Muscle of arm (tissue), 12 donors: ENCODE measurements around the gene TEX48. TPM values are rescaled to one million over a fixed set of nuclear protein-coding genes. Genes with fewer than 3 reads are reported as not detected.

Experiments
- DNase-seq: peaks from one replicate; pipeline ENCODE4 v3.0.0-alpha.2; 2013
- polyA plus RNA-seq, 12 donors: library from polyadenylated mRNA; unstranded; fragments of 120-200 nt; gene quantifications; one replicate each; pipeline ENCODE4 v1.2.1, GENCODE V29; 2013; ENCODE audit not compliant: insufficient read length in 12 of 12

The TEX48 gene
- polyA plus RNA-seq, 12 donors: not detected

GRCh38 chr9:114694146-114694545 lies 12.2 kb upstream of the TEX48 start:
- DNase-seq: no peak

- DNase-seq: no peak
These were observed 11.4 kb upstream of the TEX48 start for GRCh38 chr9:114693248-114693855.

GRCh38 chr9:114691956-114692295 lies 9.9 kb upstream of the TEX48 start:
- no peak for DNase-seq

DNA sequence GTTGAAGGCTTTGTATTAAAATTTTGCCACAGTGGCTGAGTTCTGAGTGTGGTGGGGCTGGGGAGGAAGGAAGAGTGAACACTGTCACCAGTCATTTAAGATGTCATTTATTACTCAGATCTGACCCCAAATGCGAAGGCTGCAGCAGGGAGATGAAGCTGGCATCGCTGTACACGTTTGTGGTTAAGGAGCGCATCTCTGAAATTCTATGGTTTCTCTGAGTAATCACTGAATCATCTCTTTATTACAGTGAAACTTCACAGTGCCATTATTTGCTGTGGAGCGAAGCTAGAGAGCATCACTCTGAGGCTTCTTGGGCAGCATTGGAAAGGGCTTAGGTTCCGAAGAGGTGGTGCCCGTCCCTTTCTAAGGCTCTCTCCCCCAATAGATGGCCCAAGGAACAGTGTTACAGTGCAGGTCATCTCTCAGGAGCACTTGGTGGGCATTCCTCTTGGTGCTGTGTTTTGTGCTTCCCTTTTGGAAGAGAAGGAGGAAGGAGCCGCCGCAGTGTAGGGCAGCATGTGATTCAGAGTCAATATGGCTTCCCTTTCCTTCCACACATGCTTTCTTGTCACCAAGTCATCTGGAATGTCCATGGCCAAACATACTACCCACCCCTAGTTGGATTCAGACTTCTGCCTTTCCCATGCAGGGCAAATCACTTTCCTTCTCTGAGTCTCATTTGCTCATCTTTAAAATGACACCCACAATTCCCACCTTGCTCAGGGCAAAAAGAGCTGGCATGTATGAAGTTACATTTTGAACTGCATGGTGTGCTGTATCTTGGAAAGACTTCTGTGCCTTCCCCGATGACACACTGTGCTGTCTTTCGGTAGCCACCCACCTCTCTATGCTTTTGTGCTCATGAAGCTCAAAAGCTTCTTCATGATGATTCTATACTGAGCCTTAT lies 9.3 kb upstream of the TEX48 start:
- DNase-seq: no peak

DNA sequence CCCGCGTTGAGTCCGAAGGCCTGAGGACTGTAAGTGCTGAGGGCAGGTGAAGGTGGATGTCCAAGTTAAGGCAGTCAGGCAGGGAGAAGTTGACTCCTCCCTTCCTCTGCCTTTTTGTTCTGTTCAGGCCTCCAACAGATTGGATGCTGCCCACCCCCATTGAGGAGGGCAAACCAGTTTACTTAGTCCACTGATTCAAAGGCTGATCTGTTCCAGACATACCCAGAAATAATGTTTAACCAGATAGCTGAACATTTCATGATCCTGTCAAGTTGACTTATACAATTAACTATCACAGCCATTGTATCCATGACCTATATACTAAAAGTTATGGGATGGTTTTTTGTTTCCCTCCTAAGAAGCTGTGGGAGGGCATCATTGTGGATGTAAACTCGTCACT lies 8.3 kb upstream of the TEX48 start:
- no peak for DNase-seq

GRCh38 chr9:114689813-114690212 lies 7.8 kb upstream of the TEX48 start:
- no peak for DNase-seq

DNA sequence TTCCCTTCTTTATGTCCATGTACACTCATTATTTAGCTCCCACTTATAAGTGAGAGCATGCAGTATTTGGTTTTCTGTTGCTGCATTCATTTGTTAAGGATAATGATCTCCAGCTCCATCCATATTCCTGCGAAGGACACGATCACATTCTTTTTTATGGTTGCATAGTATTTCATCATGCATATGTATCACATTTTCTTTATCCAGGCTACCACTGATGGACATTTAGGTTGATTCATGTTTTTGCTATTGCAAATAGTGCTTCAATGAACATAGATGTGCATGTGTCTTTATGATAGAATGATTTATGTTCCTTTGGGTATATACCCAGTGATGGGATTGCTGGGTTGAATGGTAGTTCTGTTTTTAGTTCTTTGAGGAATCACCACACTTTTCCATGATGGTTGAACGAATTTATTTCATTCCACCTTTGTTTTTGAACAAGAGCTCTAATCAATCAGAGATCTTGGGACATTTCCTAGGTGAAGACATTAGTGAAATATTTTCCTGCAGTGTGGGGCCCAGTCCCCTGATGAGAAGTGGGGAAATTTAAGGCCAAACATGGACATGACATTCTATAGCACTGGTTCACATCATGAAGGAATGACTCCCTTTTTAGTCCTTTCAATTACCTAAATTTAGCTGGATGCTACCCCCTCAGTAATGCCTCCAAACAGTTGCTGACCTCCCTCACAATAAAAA lies 7.1 kb upstream of the TEX48 start:
- DNase-seq: no peak

DNA sequence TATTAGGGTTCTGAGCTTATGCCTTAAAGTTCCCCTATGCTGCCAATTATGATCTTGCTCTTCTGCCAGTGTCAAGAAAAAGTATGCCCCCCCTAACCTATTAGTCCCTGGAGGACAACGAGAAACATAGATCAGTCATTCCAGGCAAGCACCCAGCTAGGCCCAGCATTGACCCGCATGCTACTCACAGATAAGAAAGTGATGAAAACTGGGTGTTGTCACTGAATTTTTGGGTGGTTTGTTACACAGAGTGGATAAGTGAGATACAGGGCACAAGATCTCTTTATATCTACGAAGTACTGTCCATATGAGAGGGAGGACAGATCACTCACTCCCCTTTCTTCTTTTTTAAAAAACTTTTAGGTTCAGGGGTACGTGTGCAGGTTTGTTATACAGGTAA lies 6.4 kb upstream of the TEX48 start:
- no peak for DNase-seq

DNA sequence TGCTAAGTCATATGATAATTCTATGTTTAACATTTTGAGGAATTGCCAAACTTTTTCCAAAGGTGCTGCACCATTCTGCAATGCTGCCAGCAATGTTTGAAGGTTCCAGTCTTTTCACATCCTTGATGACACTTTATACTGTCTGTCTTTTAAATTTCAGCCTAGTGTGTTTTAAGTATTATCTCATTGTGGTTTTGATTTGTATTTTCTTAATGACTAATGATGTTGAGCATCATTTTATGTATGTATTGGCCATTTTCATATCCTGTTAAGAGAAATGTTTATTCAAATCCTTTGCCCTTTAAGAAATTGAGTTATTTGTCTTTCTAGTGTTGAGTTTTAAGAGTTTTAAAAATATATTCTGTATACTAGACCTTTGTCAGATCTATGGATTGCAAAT lies 5.0 kb upstream of the TEX48 start:
- DNase-seq: no peak

- no peak for DNase-seq
These were observed 4.0 kb upstream of the TEX48 start for GRCh38 chr9:114685951-114686350.

GRCh38 chr9:114684036-114684435 lies 2.0 kb upstream of the TEX48 start:
- no peak for DNase-seq

GRCh38 chr9:114682846-114683245 lies 854 bp upstream of the TEX48 start:
- DNase-seq: no peak

GRCh38 chr9:114680259-114681001 lies 1.6 kb downstream of the TEX48 start:
- DNase-seq: no peak

- DNase-seq: no peak
These were observed 3.2 kb downstream of the TEX48 start for GRCh38 chr9:114678795-114679194.

DNA sequence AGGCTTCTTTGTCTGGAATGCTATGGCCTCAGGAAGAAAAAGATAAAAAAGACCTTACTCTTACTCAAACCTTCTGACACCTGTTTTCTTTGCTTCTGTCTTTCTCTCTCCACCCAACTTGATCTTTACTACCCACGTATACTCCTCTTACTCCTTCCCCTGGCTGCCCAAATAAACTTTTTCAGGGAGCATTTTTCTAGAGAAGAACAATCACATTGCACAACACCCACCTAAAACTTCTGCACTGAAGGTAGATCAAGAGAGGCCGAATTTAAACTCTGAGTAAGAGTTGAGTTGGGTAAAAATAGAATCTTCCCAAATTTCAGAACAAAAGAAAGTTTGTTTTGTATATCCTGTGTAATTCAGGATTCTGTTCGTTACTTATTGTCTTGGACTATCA lies 3.9 kb downstream of the TEX48 start:
- no peak for DNase-seq

GRCh38 chr9:114677418-114677817 lies 4.6 kb downstream of the TEX48 start:
- peak; percentile 34 for DNase-seq

GRCh38 chr9:114676901-114677300 lies 5.1 kb downstream of the TEX48 start:
- no peak for DNase-seq

DNA sequence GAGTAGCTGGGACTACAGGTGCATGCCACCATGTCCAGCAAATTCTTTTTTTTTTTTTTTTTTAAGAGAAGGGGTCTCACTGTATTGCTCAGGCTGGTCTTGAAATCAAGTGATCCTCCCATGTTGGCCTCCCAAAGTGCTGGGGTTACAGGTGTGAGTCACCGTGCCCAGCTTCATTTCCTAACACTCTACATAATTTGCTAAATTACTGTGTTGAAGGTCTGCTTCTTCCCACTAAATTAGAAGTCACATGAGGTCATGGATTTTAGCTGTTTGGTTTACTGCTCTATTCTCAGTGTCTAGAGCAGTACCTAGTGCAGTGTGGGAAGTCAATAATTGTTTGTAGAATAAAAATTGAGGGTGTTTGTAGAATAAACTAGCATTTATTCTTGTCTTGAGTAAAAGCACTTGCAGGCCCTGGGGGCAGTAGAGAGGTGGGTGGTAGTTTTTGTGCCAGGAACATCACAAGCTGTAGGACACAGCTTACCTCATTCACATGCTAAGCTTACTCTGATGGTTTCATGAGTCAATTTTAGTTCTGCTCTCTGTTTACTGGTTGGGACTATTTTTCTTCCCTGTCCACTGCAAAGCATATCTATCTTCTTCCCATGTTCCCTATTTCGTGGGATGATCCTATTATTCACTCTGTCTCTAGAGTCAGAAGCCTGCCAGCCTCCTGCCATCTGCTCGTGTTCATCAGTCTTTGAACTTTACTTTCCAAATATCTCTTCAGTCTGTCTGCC lies 7.0 kb downstream of the TEX48 start:
- DNase-seq: no peak

DNA sequence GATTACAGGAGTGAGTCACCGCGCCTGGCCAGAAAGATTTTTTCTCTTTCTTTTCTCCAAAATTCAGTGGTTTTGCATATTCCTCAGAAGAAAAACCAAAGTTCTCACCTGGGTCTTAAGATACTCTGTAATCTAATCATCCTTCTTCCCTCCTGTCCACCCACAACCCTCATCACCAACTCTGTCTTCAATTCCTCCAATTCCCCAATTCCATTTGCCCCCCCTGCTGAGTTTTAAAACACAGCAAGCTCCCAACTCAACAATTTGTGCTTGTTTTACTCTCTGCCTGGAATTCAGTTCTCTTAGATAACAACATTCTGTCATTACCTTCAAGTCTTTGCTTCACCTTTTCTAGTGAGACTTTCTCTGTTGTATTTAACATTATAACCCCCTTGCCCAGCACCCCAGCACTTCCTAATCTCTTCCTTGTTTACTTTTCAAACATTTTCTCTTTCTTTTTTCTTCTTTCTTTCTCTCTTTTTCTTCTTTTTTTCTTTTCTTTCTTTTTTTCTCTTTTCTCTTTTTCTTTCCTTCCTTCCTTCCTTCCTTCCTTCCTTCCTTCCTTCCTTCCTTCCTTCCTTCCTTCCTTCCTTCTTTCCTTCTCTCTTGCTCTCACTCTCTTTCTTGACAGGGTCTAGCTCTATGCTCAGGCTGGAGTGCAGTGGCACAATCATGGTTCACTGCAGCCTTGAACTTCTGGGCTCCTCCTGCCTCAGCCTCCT lies 7.8 kb downstream of the TEX48 start:
- DNase-seq: no peak

- no peak for DNase-seq
These were observed 10.4 kb downstream of the TEX48 start for GRCh38 chr9:114671605-114672004.

GRCh38 chr9:114669961-114670360 lies 12.0 kb downstream of the TEX48 start:
- no peak for DNase-seq
